ENCODE measurements around the gene RBMS3.

- TF ChIP-seq POLR2A (IDR thresholded peaks at IDR 0.05) (no peak), CTCF (IDR thresholded peaks at IDR 0.05) (no peak), EP300 (IDR thresholded peaks at IDR 0.05) (no peak), POLR2AphosphoS5 (IDR thresholded peaks at IDR 0.05) (no peak)
These were observed 117.9 kb downstream of the RBMS3 start for GRCh38 chr3:29398787-29399186.
